ELF-1 (cell line): ENCODE measurements around the gene FOXO1.
"Not testable (repeated sequence)": the region's sequence is repeated elsewhere in the genome, so short reads cannot be mapped to it uniquely, and the experiment has no call there.

Experiments
- DNase-seq: peaks from one replicate; pipeline ENCODE4 v3.0.0-alpha.2; 2016; ENCODE audit warnings: low read depth, low spot score

Gene FOXO1

GRCh38 chr13:40666045-40666932 lies at the start of gene FOXO1:
TSS of gene FOXO1 (minus strand) at chr13:40666641. CDS start at chr13:40666212, 429 bp downstream.
- DNase-seq: peak; percentile 81

- not testable (repeated sequence) for DNase-seq
Measured at GRCh38 chr13:40714433-40714832, 48.0 kb upstream of the FOXO1 start.

- DNase-seq: no peak
Measured at GRCh38 chr13:40706439-40706838, 40.0 kb upstream of the FOXO1 start.

- DNase-seq: no peak
Measured at GRCh38 chr13:40697711-40698110, 31.3 kb upstream of the FOXO1 start.

- DNase-seq: no peak
Measured at GRCh38 chr13:40694426-40694825, 28.0 kb upstream of the FOXO1 start.

- no peak for DNase-seq
Measured at GRCh38 chr13:40692946-40693345, 26.5 kb upstream of the FOXO1 start.

GRCh38 chr13:40688781-40689180 lies 22.3 kb upstream of the FOXO1 start:
- no peak for DNase-seq

GRCh38 chr13:40682449-40683240 lies 16.2 kb upstream of the FOXO1 start:
- no peak for DNase-seq

GRCh38 chr13:40681341-40682146 lies 15.1 kb upstream of the FOXO1 start:
- DNase-seq: peak; percentile 71

GRCh38 chr13:40680659-40681323 lies 14.3 kb upstream of the FOXO1 start:
- DNase-seq: peak; percentile 92

- DNase-seq: no peak
Measured at GRCh38 chr13:40679480-40679985, 13.1 kb upstream of the FOXO1 start.

- no peak for DNase-seq
Measured at GRCh38 chr13:40677064-40677463, 10.6 kb upstream of the FOXO1 start.

GRCh38 chr13:40676007-40676406 lies 9.6 kb upstream of the FOXO1 start:
- no peak for DNase-seq

- no peak for DNase-seq
Measured at GRCh38 chr13:40673414-40673813, 7.0 kb upstream of the FOXO1 start.

GRCh38 chr13:40672765-40673397 lies 6.4 kb upstream of the FOXO1 start:
- no peak for DNase-seq

GRCh38 chr13:40671956-40672764 lies 5.7 kb upstream of the FOXO1 start:
- no peak for DNase-seq

GRCh38 chr13:40670307-40670706 lies 3.9 kb upstream of the FOXO1 start:
- no peak for DNase-seq

- DNase-seq: no peak
Measured at GRCh38 chr13:40668335-40668734, 1.9 kb upstream of the FOXO1 start.

- no peak for DNase-seq
Measured at GRCh38 chr13:40667622-40667978, 1.2 kb upstream of the FOXO1 start.
